ENCODE results near the gene LRRTM4. TPM values are rescaled to one million over a fixed set of nuclear protein-coding genes. Genes with fewer than 3 reads are reported as not detected.

Gene LRRTM4
- total RNA-seq, 1 donor from 2014 or later = not detected

DNA sequence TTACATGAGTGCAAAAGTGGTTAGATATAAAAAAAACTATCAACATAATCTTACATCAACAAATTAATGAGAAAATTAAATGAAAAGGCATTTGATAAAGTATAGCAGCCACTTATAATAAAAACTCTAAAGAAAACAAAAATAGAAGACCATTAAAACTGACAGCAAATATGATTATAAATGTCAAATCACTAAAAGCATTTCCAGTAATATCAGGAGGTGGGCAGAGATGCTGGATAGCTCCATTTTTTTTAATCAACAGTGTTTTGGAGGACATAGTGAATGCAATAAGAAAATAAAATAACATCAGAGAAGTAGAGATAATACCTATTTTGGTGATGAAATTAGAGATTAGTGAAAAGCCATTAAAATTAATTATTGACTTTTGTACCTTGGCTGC, 173.4 kb downstream of the LRRTM4 start:
- DNase-seq (ENCODE audit: low read depth) = no peak
- H3K36me3 ChIP-seq (ENCODE audit: control insufficient read depth, insufficient read depth, low read length) = no peaks in the 10 kb centered on the region
- H3K4me3 ChIP-seq (ENCODE audit: low read depth, low read length) = no peak overlapping the region
- no peak for TF ChIP-seq CTCF (IDR thresholded peaks at IDR 0.05; ENCODE audit: insufficient read depth, low read length, poor library complexity, severe bottlenecking)
- H3K27me3 ChIP-seq (ENCODE audit: control insufficient read depth, insufficient read depth, low read length) = no peaks in the 10 kb centered on the region

- DNase-seq (ENCODE audit: low read depth) = no peak
- no peak for TF ChIP-seq CTCF (IDR thresholded peaks at IDR 0.05; ENCODE audit: insufficient read depth, low read length, poor library complexity, severe bottlenecking)
- H3K27me3 ChIP-seq (ENCODE audit: control insufficient read depth, insufficient read depth, low read length) = no peaks in the 10 kb centered on the region
- H3K4me3 ChIP-seq (ENCODE audit: low read depth, low read length) = no peak overlapping the region
- no peaks in the 10 kb centered on the region for H3K36me3 ChIP-seq (ENCODE audit: control insufficient read depth, insufficient read depth, low read length)
Measured at GRCh38 chr2:77336013-77336412, 186.2 kb downstream of the LRRTM4 start.

GRCh38 chr2:77328134-77328931, 193.8 kb downstream of the LRRTM4 start:
- no peak for TF ChIP-seq CTCF (IDR thresholded peaks at IDR 0.05; ENCODE audit: insufficient read depth, low read length, poor library complexity, severe bottlenecking)

GRCh38 chr2:77325395-77325794, 196.8 kb downstream of the LRRTM4 start:
- Histone ChIP-seq H3K4me3 (ENCODE audit: low read depth, low read length) (no peak overlapping the region), H3K36me3 (ENCODE audit: control insufficient read depth, insufficient read depth, low read length) (no peaks in the 10 kb centered on the region), H3K27me3 (ENCODE audit: control insufficient read depth, insufficient read depth, low read length) (no peaks in the 10 kb centered on the region)
- DNase-seq (ENCODE audit: low read depth) = no peak
- no peak for TF ChIP-seq CTCF (IDR thresholded peaks at IDR 0.05; ENCODE audit: insufficient read depth, low read length, poor library complexity, severe bottlenecking)

More at GRCh38 chr2:77328134-77328931, 193.8 kb downstream of the LRRTM4 start:
- H3K27me3 ChIP-seq (ENCODE audit: control insufficient read depth, insufficient read depth, low read length) = no peaks in the 10 kb centered on the region
- H3K4me3 ChIP-seq (ENCODE audit: low read depth, low read length) = no peak overlapping the region
- no peaks in the 10 kb centered on the region for H3K36me3 ChIP-seq (ENCODE audit: control insufficient read depth, insufficient read depth, low read length)
- DNase-seq (ENCODE audit: low read depth) = no peak

- no peak for DNase-seq (ENCODE audit: low read depth)
- TF ChIP-seq CTCF (IDR thresholded peaks at IDR 0.05; ENCODE audit: insufficient read depth, low read length, poor library complexity, severe bottlenecking) = no peak
- Histone ChIP-seq H3K4me3 (ENCODE audit: low read depth, low read length) (no peak overlapping the region), H3K27me3 (ENCODE audit: control insufficient read depth, insufficient read depth, low read length) (no peaks in the 10 kb centered on the region), H3K36me3 (ENCODE audit: control insufficient read depth, insufficient read depth, low read length) (no peaks in the 10 kb centered on the region)
Measured at GRCh38 chr2:77322431-77322830, 199.7 kb downstream of the LRRTM4 start.

- no peaks in the 10 kb centered on the region for H3K27me3 ChIP-seq (ENCODE audit: control insufficient read depth, insufficient read depth, low read length)
- no peak for DNase-seq (ENCODE audit: low read depth)
- no peak overlapping the region for H3K4me3 ChIP-seq (ENCODE audit: low read depth, low read length)
- TF ChIP-seq CTCF (IDR thresholded peaks at IDR 0.05; ENCODE audit: insufficient read depth, low read length, poor library complexity, severe bottlenecking) = no peak
- no peaks in the 10 kb centered on the region for H3K36me3 ChIP-seq (ENCODE audit: control insufficient read depth, insufficient read depth, low read length)
Measured at GRCh38 chr2:77314721-77315120, 207.5 kb downstream of the LRRTM4 start.

All from kidney epithelial cell (primary cell).